HG02798 (cell line): Measurements from ENCODE around the gene TTC36.
A peak's percentile ranks its signal among the peaks of the same experiment; 100 is the strongest.
"Not testable (repeated sequence)": the region's sequence is repeated elsewhere in the genome, so short reads cannot be mapped to it uniquely, and the experiment has no call there.

Experiments used
- ATAC-seq: cut with Tn5 transposase; IDR thresholded peaks from one replicate; pipeline ENCODE4 v1.9.1; 2021; ENCODE audit warnings: mild to moderate bottlenecking; ENCODE audit not compliant: unreplicated experiment, poor library complexity

TTC36 gene

DNA sequence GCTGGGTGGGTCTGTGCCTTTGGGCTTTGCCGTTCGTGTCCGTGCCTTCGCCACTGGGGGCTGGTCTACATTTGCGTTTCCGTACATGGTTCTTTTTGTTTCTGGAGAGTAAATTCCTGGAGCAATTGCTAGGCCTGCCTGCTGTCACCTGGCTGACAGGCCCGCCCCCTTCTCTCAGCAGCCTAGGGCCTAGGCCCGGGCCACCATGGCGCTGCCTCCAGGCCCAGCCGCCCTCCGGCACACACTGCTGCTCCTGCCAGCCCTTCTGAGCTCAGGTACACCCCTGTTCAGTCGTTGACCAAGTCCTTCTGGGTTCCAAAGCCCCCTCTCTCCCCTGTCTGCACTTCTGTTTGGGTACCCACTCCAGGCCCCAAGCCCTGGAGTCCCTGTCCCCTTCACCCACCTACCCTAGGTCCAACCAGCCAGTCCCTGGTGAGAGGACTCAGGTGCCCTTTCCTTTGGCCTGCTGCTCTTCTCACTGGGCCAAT is 4.4 kb downstream of the TTC36 start:
- no peak for ATAC-seq

DNA sequence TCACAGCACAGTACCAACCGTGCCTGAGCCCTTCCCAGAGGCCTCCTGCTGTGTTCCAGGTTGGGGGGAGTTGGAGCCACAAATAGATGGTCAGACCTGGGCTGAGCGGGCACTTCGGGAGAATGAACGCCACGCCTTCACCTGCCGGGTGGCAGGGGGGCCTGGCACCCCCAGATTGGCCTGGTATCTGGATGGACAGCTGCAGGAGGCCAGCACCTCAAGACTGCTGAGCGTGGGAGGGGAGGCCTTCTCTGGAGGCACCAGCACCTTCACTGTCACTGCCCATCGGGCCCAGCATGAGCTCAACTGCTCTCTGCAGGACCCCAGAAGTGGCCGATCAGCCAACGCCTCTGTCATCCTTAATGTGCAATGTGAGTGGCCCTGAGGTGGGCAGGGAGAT is 4.8 kb downstream of the TTC36 start:
- no peak for ATAC-seq

DNA sequence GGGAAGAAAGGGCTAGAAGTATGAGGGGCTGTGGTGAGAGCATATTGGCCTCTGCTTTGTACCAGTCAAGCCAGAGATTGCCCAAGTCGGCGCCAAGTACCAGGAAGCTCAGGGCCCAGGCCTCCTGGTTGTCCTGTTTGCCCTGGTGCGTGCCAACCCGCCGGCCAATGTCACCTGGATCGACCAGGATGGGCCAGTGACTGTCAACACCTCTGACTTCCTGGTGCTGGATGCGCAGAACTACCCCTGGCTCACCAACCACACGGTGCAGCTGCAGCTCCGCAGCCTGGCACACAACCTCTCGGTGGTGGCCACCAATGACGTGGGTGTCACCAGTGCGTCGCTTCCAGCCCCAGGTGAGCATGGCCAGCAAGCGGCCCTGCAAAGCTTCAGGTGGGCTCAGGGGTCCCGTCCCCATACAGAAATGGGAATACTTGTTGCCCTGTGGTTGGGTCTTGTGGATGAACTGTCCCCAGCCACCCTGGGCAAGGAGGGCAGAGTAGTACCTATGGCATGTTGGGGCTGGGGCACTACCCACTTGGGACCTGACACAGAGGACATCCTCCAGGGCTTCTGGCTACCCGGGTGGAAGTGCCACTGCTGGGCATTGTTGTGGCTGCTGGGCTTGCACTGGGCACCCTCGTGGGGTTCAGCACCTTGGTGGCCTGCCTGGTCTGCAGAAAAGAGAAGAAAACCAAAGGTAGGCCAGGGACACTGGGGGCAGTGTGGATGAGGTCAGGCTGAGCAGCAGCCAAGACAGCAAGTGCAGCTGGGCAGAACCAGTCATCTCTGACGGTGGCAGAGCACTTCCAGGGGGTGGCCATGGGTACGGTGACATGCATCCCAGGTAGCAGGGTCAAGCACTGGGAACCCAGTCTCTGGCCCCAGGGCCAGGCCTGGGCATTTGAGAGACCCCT is 5.8 kb downstream of the TTC36 start:
- ATAC-seq, result no peak

DNA sequence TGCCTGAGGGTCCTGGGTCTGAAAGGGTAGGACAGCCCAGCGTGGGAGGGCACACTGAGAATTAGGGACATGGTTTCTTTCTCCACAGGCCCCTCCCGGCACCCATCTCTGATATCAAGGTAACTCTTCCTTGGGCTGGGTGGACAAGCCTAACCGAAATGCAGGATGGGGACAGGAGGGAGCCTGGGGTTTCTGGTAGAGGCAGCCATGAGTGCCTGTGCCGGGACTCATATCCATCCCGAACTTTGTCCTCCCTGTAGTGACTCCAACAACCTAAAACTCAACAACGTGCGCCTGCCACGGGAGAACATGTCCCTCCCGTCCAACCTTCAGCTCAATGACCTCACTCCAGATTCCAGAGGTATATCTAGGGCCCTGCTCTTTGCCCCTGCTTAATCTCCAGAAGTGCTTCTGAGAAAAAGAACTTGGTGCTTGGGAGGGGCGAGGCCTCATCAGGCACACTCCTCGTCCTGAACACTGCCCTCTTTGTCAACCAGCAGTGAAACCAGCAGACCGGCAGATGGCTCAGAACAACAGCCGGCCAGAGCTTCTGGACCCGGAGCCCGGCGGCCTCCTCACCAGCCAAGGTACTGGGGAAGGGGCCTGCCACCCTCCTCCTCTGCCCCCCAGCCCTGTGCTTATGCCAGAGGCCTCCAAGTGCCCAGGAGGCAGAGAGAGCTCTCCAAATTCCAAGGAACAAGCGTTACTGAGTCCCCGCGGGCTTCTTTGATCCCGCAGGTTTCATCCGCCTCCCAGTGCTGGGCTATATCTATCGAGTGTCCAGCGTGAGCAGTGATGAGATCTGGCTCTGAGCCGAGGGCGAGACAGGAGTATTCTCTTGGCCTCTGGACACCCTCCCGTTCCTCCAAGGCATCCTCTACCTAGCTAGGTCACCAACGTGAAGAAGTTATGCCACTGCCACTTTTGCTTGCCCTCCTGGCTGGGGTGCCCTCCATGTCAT is 6.8 kb downstream of the TTC36 start:
- ATAC-seq, result no peak

DNA sequence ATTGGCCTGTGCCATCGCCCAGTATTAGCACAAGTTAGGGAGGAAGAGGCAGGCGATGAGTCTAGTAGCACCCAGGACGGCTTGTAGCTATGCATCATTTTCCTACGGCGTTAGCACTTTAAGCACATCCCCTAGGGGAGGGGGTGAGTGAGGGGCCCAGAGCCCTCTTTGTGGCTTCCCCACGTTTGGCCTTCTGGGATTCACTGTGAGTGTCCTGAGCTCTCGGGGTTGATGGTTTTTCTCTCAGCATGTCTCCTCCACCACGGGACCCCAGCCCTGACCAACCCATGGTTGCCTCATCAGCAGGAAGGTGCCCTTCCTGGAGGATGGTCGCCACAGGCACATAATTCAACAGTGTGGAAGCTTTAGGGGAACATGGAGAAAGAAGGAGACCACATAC is 8.0 kb downstream of the TTC36 start:
- ATAC-seq, result no peak

DNA sequence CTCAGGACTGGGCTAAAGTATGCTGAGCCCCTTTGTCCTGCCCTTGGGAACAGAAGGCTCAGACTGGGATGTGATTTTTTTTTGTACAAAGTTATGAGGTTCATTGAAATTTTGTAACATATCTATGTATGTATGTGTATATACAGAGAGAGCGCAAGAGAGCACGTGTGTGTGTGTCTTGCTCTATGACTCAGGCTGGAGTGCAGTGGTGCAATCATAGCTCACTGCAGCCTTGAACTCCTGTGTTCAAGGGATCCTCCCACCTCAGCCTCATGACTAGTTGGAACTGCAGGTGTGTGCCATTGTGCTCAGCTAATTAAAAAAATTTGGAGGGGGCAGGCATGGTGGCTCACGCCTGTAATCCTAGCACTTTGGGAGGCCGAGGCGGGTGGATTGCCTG is 9.5 kb downstream of the TTC36 start:
- ATAC-seq, result no peak

DNA sequence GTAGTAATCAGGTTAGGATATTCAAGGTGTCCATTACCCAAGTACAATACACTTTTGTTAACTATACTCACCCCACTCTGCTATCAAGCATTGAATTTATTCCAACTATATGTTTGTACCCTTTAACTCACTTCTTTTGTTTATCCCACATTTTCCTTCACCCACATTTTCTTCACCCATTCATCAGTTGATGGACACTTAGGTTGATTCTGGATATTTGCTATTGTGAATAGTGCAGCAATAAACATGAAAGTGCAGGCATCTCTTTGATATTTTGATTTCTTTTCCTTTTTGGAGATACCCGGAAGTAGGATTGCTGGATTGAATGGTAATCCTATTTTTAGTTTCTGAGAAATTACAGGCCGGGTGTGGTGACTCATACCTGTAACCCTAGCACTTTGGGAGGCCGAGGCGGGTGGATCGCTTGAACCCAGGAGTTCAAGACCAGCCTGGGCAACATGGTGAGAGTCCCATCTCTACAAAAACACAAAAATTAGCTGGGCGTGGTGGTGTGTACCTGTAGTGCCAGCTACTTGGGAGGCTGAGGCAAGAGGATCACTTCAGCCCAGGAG is 10.2 kb downstream of the TTC36 start:
- no peak for ATAC-seq

DNA sequence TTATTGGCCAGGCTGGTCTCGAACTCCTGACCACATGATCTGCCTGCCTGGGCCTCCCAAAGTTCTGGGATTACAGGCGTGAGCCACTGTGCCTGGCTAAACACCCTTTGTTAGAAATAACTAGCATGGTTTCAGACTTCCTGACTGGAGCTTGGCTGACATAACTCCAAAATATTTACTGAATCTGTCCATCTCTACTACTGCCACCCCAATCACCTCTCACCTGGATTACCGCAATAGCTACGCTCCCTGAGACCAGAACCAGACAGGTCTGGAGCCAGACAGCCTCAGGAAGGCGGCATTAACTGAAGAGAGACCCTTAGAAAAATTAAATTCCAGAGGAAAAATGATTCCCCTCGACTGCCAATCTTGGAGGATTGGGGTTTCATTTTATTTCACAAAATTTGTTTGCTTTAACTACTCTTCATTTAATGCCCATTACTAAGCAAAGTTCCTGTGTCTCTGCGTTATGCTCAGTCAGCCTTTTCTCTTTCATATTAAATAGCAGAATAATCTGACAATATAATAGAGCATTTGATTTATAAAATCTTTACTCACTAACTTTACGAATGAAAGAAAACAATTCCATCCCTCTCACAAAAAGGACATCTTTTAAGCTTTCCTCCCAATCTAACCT is 16.9 kb downstream of the TTC36 start:
- ATAC-seq, result no peak

DNA sequence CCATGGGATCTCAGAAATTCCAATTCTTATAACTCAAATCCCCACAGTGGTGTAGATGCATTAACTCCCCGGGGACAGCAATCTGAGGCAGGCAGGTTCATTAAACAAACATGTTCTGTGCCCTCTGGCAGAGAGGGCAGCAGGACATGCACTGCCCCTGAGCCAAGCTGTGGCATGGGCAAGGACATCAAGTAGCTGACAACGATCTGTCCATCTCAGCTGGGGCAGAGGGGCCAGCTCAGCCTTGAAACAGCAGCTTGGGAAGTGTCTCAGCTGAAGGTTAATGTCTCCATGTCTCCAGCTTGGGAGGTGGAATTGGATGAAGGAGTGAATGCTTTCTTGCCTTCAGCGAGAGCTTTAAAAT is 17.4 kb downstream of the TTC36 start:
- no peak for ATAC-seq

DNA sequence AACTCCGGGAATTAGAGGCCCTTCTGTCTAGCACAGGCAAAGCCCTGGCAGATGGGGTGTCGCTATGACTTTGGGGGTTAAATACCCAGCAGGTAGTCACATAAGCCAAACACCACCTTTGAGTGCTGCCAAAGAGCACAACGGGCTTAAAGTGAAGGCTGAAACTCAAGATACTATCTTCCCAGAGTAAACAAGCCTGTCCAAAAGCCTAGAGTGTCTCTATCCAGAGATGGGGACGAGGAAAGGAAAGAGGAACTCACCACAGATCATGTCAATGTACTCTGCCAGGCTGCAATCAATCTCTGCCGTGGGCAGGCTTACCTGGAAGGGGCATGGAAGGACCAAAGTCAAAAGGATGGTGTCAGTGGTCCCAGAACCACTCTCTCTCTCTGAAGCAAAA is 18.3 kb downstream of the TTC36 start:
- ATAC-seq, result no peak

DNA sequence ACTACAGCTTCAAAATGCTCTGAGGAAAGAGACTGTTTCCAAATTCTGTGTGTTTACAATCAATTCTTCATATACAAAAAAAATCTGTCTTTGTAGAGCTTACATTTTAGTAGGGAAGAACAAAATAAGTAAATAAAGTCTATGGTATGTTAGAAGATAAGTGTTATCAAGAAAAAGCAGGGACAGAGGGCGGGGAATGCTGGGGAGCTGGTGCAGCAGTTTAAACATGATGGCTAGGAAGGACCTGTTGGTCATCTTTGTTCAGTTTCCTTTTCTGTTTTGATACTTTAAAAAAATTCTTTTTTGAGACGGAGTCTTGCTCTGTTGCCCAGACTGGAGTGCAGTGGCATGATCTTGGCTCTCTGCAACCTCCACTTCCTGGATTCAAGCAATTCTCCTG is 19.9 kb downstream of the TTC36 start:
- no peak for ATAC-seq

DNA sequence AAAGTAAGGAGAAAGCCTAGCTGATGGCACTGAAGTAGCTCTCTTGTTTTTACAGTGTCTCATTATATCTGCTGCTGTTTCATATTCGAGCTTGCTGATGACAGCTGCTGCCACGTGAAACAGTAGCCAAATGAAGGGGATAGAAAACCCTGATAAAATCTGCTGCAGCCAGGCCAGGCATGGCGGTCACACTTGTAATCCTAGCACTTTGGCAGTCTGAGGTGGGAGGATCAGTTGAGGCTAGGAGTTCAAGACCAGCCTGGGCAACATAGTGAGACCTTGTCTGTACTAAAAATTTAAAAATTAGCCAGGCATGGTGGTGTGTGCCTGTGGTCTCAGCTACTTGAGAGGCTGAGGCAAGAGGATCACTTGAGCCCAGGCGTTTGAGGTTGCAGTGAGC is 25.1 kb downstream of the TTC36 start:
- no peak for ATAC-seq

DNA sequence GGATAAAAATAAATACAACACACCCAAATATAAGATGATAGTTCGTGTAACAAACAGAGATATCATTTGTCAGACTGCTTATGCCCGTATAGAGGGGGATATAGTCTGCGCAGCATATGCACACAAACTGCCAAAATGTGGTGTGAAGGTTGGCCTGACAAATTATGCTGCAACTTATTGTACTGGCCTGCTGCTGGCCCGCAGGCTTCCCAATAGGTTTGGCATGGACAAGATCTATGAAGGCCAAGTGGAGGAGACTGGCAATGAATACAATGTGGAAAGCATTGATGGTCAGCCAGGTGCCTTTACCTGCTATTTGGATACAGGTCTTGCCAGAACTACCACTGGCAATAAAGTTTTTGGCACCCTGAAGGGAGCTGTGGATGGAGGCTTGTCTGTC is 33.5 kb downstream of the TTC36 start:
- no peak for ATAC-seq

DNA sequence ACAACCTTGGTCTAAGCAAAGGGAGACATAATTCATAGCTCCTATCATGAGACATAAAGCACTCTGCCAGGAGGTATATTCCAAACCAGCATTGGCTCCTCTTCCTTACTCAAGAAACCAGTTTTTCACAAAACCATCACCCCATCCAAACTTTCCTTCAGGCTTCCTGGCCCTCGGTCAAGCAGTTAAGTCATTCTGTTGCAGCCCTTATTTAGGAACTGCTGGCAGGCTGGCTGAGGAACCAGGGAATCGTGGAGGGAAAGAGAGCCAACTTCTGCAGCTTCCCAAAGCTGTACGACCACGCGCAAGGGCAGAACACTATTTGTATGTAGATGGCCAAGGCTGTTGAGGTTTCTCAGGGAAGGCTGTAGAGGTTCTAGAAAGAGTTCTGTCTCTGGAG is 37.8 kb downstream of the TTC36 start:
- no peak for ATAC-seq

DNA sequence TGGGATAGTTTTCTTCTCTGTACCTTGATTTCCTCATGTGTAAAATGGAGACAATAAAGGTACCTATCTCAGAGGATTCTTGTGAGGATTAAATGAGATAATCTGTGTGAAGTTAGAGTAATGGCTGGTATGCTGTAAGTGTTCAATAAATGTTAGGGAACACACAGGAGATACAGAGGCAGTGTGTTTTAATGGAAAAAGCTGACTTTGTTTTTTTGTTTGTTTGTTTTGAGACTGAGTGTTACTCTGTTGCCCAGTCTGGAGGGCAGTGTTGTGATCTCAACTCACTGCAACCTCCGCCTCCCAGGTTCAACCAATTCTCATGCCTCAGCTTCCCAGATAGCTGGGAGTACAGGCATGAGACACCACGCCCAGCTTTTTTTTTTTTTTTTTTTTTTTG is 42.4 kb downstream of the TTC36 start:
- ATAC-seq, result no peak

DNA sequence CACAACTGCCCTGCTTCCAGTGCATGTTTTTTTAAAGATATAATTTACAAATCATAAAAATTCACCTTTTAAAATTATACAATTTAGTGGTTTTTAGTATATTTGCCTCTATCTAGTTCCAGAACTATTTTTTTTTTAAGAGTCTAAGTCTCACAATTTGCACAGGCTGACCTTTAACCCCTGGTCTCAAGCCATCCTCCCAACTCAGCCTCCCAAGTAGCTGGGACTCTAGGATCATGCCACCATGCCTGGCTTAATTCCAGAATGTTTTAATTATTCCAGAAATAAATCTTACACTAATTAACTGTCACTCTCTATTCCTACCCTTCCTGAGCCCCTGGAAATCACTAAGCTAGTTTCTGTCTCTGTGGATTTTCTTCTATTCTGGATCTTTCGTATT is 43.5 kb downstream of the TTC36 start:
- no peak for ATAC-seq

DNA sequence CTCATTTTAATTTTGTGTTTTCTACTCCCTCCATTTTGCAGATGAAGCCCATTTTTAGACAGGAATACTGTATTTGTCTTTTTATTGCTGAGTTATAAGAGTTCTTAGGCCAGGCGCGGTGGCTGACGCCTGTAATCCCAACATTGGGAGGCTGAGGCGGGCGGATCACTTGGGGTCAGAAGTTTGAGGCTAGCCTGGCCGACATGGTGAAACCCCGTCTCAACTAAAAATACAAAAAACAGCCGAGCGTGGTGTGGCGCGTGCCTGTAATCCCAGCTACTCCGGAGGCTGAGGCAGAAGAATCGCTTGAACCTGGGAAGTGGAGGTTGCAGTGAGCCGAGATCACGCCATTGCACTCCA is 44.4 kb downstream of the TTC36 start:
- not testable (repeated sequence) for ATAC-seq

DNA sequence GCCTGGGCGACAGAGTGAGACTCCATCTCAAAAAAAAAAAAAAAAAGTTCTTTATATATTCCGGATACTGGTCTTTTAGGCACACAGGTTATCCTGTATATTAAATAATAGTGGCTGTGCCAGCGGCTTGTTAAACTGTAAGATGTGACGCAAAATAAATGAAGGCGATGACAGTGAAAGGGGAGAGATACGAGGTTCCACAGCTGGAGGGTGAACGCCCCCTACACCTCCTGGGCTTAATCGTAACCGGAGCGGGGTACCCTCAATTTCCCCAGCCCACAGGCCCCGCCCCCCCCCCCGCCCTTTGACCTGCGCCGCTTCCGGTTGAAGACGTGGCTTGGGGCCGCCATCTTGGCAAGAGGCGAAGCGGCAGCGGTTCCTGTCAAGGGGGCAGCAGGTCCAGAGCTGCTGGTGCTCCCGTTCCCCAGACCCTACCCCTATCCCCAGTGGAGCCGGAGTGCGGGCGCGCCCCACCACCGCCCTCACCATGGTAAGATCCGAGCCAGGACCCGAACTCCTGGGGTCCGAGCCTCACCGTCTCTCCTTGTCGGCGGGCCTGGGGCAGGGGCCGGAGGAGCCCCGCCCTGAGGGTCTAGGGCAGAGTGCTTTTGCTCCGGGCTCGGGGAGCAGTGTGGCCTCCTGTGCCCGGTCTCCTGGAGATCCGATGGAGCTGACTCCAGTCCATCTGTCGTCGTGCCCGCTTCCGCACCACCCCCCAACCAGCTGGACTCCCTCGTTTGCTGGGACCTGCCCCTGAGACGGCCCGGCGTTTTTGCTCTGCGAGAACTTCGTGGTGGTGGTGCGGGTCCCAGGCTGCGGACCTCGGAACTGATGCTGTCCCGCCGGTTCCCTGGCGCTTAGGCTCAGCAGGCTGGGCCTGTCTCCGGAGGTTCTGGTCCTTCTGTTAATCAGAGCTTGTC is 45.0 kb downstream of the TTC36 start, which contains the start of gene ARCN1:
TSS of gene ARCN1 (plus strand) at position 349 of the 920 bp plus-strand sequence. CDS start at position 488, 139 bp downstream.
- ATAC-seq, result peak; percentile 77

DNA sequence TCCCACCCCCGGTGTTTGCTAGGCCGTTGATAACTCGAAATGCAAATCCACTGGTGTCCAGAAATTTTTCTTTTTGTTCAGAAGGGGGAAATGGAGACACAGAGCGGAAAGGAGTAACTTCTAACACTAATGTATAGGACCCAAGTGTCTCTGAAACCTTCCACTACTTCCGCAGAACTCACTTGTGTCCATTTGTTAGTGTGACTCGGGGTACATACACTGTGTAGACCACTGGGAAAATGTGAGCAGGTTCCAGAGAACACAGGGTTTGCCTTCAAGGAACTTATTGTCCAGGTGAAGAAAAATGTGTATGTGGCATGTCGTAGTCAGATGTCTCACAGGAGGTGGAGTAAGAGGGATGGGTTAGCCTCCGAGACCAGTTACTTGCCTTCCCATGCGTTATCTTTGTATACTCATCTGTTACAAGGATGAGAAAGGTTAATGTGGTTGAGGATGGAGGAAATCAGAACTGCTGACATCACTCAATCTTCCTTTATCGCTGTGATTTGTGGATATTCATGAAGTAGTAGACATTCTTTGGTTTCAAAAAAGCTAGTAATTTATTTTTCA is 45.8 kb downstream of the TTC36 start:
- peak; percentile 31 for ATAC-seq
